Mammary epithelial cell (primary cell): ENCODE results near the gene GTF2H1.

Experiments
- CTCF ChIP-seq, 2 donors: IDR thresholded peaks in 1 of 2; conservative IDR thresholded peaks in 1 of 2; 2 replicates each; pipeline ENCODE4 v1.5.1; 2011 to 2012; ENCODE audit warnings: inconsistent platforms in 2 of 2, low read length in 2 of 2, mild to moderate bottlenecking in 2 of 2, control low read depth in 1 of 2, low read depth in 1 of 2; ENCODE audit not compliant: insufficient read depth in 1 of 2; ENCODE audit errors: extremely low read depth in 1 of 2
- EZH2 ChIP-seq: IDR thresholded peaks from 2 replicates; pipeline ENCODE4 v1.6.1; 2012; ENCODE audit warnings: low read length, inconsistent platforms, borderline replicate concordance

- TF ChIP-seq CTCF (conservative IDR thresholded peaks at IDR 0.05 in 1 of 2, IDR thresholded peaks at IDR 0.05 in 1 of 2; ENCODE audit: extremely low read depth in 1 of 2, insufficient read depth in 1 of 2, low read depth in 1 of 2, low read length in 2 of 2) (no peak), EZH2 (no peak)
These were observed 36.5 kb upstream of the GTF2H1 start for GRCh38 chr11:18285841-18286240.
